Suppressor macrophage (primary cell): ENCODE data around the gene MCAM.

Experiments used
- DNase-seq, 4 experiments: peaks; one replicate each; pipeline ENCODE4 v3.0.0-alpha.2; 2020 to 2022

MCAM gene

DNA sequence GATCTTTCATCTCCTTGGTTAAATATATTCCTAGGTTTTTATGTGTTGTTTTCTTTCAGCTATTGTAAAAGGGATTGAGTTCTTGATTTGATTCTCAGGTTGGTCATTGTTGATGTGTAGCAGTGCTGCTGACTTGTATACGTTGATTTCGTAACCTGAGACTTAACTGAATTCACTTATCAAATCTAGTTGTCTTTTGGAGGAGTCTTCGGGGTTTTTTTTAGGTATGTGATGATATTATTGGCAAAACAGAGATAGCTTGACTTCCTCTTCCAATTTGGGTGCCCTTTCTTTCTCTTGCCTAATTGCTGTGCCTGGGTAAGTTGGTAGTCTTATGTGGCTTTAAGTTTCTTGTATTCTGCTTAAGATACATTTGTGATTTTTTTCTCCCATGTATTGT lies 57.9 kb downstream of the MCAM start:
- peak in 1 of 4 experiments; percentile 15 for DNase-seq
